G401.6 (cell line): ENCODE results near the gene TRABD2B.

ENCODE experiments used
- FAIRE-seq: peaks from 2 replicates; lab custom pipeline; 2012; peaks lifted over from hg19 to GRCh38; lab: Jason Lieb, UNC

The TRABD2B gene

GRCh38 chr1:47844558-47844955, 152.6 kb downstream of the TRABD2B start:
- no peak for FAIRE-seq

- no peak for FAIRE-seq
These were observed 153.2 kb downstream of the TRABD2B start for GRCh38 chr1:47843781-47844557.

- no peak for FAIRE-seq
These were observed 154.1 kb downstream of the TRABD2B start for GRCh38 chr1:47843059-47843458.

GRCh38 chr1:47842228-47842919, 154.8 kb downstream of the TRABD2B start:
- no peak for FAIRE-seq

- no peak for FAIRE-seq
These were observed 155.8 kb downstream of the TRABD2B start for GRCh38 chr1:47841356-47841755.

- FAIRE-seq: no peak
These were observed 156.6 kb downstream of the TRABD2B start for GRCh38 chr1:47840393-47841190.

GRCh38 chr1:47839433-47839760, 157.8 kb downstream of the TRABD2B start:
- no peak for FAIRE-seq

- no peak for FAIRE-seq
These were observed 158.4 kb downstream of the TRABD2B start for GRCh38 chr1:47838562-47839432.

- FAIRE-seq: no peak
These were observed 159.2 kb downstream of the TRABD2B start for GRCh38 chr1:47837866-47838561.

GRCh38 chr1:47837056-47837830, 159.9 kb downstream of the TRABD2B start:
- no peak for FAIRE-seq

- no peak for FAIRE-seq
These were observed 161.8 kb downstream of the TRABD2B start for GRCh38 chr1:47835409-47835808.

- FAIRE-seq: no peak
These were observed 162.9 kb downstream of the TRABD2B start for GRCh38 chr1:47834326-47834725.

GRCh38 chr1:47830641-47831333, 166.4 kb downstream of the TRABD2B start:
- no peak for FAIRE-seq

- FAIRE-seq: no peak
These were observed 167.2 kb downstream of the TRABD2B start for GRCh38 chr1:47830021-47830420.

- no peak for FAIRE-seq
These were observed 168.2 kb downstream of the TRABD2B start for GRCh38 chr1:47828978-47829377.

GRCh38 chr1:47827109-47827508, 170.1 kb downstream of the TRABD2B start:
- FAIRE-seq: no peak

GRCh38 chr1:47824716-47825115, 172.5 kb downstream of the TRABD2B start:
- FAIRE-seq: no peak

- no peak for FAIRE-seq
These were observed 172.9 kb downstream of the TRABD2B start for GRCh38 chr1:47824297-47824696.

GRCh38 chr1:47823040-47823808, 174.0 kb downstream of the TRABD2B start:
- no peak for FAIRE-seq
